Putamen (tissue), 1 donor: ENCODE results near the gene TENT4B.

Experiments
- DNase-seq: peaks from one replicate; pipeline ENCODE4 v3.0.0-alpha.2; 2016; ENCODE audit warnings: low spot score

TENT4B gene

GRCh38 chr16:50257876-50258275, 104.8 kb downstream of the TENT4B start:
- DNase-seq: no peak

- no peak for DNase-seq
Observed at GRCh38 chr16:50259334-50260205, 106.5 kb downstream of the TENT4B start.

- DNase-seq: no peak
Observed at GRCh38 chr16:50260206-50261159, 107.4 kb downstream of the TENT4B start.

GRCh38 chr16:50261160-50261706, 108.1 kb downstream of the TENT4B start:
- DNase-seq: no peak

GRCh38 chr16:50261707-50262235, 108.7 kb downstream of the TENT4B start:
- no peak for DNase-seq

GRCh38 chr16:50263060-50263909, 110.2 kb downstream of the TENT4B start:
- no peak for DNase-seq

GRCh38 chr16:50263940-50264929, 111.1 kb downstream of the TENT4B start:
- no peak for DNase-seq

GRCh38 chr16:50265260-50265659, 112.2 kb downstream of the TENT4B start:
- no peak for DNase-seq

- no peak for DNase-seq
Observed at GRCh38 chr16:50265716-50266336, 112.7 kb downstream of the TENT4B start.

- no peak for DNase-seq
Observed at GRCh38 chr16:50266337-50267091, 113.4 kb downstream of the TENT4B start, which contains the start of gene ADCY7. Gene ADCY7 (plus strand): TSS chr16:50266551. CDS start chr16:50288180, 21,629 bp downstream.

GRCh38 chr16:50267151-50267631, 114.1 kb downstream of the TENT4B start:
- DNase-seq: no peak

GRCh38 chr16:50267651-50268050, 114.5 kb downstream of the TENT4B start:
- no peak for DNase-seq

GRCh38 chr16:50268352-50268751, 115.2 kb downstream of the TENT4B start:
- DNase-seq: no peak

GRCh38 chr16:50269061-50269705, 116.1 kb downstream of the TENT4B start:
- DNase-seq: no peak

GRCh38 chr16:50269769-50270509, 116.8 kb downstream of the TENT4B start:
- no peak for DNase-seq

GRCh38 chr16:50270510-50271147, 117.5 kb downstream of the TENT4B start:
- DNase-seq: no peak
